Adipose tissue (tissue), 3 donors: ENCODE results near the gene RHCE. TPM values are rescaled to one million over a fixed set of nuclear protein-coding genes. Genes with fewer than 3 reads are reported as not detected.
A peak's percentile ranks its signal among the peaks of the same experiment; 100 is the strongest.
"Not testable (repeated sequence)": the region's sequence is repeated elsewhere in the genome, so short reads cannot be mapped to it uniquely, and the experiment has no call there.

Source experiments
- H3K27ac ChIP-seq: one replicate; pipeline ENCODE4 v1.5.1; 2013; ENCODE audit warnings: low read depth, low read length
- WGBS, 3 donors: extraction: QIAGEN DNeasy Blood & Tissue Kit; methylation state at CpG; one replicate each; pipeline ENCODE4 v1.1.7; 2013; 5-methylcytosine and 5-hydroxymethylcytosine counted together
- polyA plus RNA-seq, 3 donors: library from polyadenylated mRNA; stranded (reverse); fragments of 200-250 nt; gene quantifications; one replicate each; pipeline ENCODE4 v1.2.3, GENCODE V29; 2013
- donor health status: healthy with polysubstance abuse.
- donor health status: Bipolar disorder and iron deficiency.
- donor health status: healthy.

The RHCE gene
- polyA plus RNA-seq, 3 donors: 0.10 to 0.30 TPM; not detected in 1

GRCh38 chr1:25435397-25436108 lies 14.9 kb upstream of the RHCE start:
- no peak overlapping the region for H3K27ac ChIP-seq
- WGBS, 3 donors: 15 to 19% (median 17%) methylated on average over 4 of the region's 4 CpGs

DNA sequence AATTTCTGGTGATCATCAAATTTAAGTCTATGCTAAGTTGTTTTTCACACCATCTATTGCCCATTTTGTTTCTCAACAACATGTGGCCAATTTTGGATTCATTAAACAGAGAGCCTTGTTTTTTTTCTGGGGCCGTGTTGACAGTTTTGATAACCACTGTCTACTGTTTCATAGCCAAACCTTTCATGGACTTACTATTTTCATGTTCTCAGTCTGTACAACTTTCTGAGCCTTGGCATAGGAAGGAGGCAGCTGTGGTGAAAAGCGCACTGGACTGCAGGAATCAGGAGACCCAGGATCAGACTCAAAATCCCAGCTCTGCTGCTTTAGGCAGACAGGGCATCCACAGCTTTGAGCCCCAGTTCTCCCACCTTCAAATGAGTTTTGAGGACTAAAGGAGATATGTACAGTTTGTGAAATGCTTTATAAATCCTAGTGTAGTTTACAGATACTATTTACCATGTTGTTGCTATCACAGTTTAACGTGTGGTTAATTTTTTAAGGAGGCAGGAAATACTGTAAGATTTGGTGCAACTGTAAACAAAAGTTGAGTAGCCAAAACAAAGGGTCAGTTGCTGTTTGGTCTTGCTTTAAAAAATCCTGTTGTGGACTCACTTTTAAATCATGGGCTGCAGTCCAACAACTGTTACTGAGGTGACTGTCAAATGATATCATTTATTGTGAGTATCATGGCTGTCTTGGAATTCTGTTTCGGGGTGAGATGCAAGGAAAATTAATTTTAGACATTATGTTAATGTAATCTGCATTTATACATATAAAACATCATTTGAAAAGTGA lies 13.0 kb upstream of the RHCE start:
- WGBS, 3 donors: 20 to 52% (median 47%) methylated on average over 4 of the region's 4 CpGs
- H3K27ac ChIP-seq: no peak overlapping the region

GRCh38 chr1:25432749-25433388 lies 12.2 kb upstream of the RHCE start:
- no peak overlapping the region for H3K27ac ChIP-seq
- 55 to 84% (median 83%) methylated on average over 6 of the region's 6 CpGs for WGBS, 3 donors

GRCh38 chr1:25431955-25432719 lies 11.5 kb upstream of the RHCE start:
- WGBS, 3 donors: 8 to 22% (median 18%) methylated on average over 6 of the region's 6 CpGs
- no peak overlapping the region for H3K27ac ChIP-seq

DNA sequence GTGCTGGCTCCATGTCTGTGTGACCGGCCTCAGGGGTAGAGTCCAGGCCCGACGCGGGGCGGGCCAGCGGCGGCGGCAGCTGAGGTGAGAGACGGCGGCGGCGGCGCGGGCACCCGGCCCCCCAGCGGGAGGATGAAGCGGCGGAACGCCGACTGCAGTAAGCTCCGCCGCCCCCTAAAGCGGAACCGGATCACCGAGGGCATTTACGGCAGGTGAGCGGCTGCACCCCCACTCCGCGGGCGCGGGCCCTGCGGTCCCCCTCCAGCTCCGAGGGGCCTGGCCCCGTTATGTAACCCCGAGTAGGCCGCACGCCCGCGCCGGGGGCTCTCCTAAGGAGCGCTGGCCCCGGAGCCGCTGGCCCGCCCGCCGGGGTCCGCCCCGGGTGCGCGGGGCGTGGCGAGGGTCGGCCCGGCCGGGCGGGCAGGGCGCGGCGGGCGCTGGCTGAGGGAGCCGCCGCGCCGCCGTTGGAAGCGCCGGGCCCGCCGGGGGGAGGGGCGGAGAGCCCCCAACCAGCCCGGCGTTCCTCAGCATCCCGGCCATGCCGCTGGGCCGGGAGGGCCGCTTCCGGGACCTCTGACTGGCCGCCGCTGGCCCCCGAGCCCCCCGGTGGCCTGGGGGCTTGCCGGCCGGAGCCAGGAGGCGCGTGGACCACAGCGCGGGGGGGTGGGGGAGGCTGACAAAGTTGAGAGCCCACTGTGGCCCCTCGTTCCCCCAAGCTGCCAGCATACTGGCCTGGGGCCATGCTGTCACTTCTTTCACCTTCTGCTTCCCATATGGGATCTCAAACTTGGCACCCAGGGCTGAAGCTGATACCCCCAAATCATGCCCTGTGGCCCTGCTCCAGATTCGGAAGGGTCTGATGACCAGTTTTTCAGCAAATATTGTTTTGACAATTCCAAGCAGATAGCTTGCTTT lies 10.6 kb upstream of the RHCE start:
- WGBS, 3 donors: 1% methylated on average over 22 to 89 of the region's 89 CpGs
- no peak overlapping the region for H3K27ac ChIP-seq

- H3K27ac ChIP-seq: peak within 1 kb of the TSS; percentile 2
- WGBS, 3 donors: 0 to 1% (median 0%) methylated on average over 67 to 87 of the region's 87 CpGs
These were observed 9.7 kb upstream of the RHCE start, which contains the start of gene MACO1 for GRCh38 chr1:25430073-25430966. Gene MACO1, plus strand, starts transcription at chr1:25430897. Its CDS starts 202 bp downstream, at chr1:25431099.

- WGBS, 3 donors: 86 to 95% (median 94%) methylated on average over 7 of the region's 7 CpGs
- H3K27ac ChIP-seq: no peak overlapping the region
These were observed 8.0 kb upstream of the RHCE start for GRCh38 chr1:25428475-25429166.

DNA sequence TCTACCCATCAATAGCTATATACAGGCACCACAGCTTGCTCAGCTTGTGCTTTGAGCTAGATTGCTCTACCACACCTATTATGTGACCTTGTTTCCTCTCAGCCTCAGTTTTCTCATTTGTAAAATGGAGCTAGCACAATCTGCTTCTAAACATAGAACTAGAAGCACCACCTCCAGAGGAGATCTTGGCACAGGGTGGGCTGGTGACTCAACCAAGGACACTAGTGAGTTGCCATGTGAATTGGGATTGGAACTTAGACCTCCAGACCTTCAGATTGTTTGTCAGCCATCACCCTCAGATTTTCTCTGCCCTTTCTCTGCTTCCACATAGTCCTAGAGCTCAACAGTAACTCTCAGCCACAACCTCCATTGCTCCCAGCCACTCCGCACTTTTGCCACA lies 7.1 kb upstream of the RHCE start:
- no peak overlapping the region for H3K27ac ChIP-seq
- 98 to 100% (median 100%) methylated on average over 1 of the region's 1 CpG for WGBS, 3 donors

DNA sequence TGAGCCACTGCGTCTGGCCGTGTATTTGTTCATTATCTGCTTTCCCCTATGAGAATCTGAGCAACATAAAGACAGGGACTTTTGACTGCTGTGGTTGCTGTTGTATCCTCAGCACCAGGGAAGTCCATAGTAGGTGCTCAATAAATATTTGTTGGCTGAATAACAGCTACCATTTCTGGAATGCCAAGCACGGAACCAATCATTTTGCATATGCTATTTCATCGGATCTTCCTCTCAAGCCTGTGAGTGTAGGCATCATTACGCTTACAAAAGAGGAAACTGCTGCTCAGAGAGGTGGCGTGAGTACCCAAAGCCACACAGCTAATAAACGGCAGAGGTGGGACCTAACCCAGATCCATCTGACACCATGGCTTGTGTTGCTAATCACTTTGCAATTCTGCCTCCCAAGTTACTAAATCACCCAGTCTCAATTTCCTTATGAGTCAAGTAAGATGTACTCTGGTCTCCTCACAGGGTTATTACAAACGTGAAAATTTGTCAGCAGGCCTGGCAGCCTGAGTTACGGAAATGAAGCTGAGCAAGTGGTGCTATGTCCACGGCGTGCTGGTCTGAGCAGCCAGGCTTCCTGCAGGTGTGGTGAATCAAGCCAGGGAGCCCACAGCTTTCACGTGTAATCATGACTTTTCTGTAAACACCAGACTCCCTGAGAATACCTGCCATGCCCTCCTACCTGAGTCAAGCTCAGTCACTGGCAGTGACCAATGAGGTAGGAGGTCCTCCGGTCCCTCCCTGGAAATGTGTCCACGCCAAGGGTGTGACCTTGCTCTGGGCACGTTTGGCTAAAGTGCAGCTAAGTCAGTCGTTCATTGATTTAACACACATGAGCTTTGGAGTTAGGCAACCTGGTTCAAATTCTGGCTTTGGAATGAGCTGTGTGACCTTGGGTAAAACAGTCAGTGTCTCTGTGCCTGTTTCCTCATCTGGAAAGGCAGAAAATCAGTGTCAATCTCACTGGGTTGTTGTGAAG lies 4.8 kb upstream of the RHCE start:
- no peak overlapping the region for H3K27ac ChIP-seq
- 48 to 82% (median 82%) methylated on average over 16 of the region's 16 CpGs for WGBS, 3 donors

DNA sequence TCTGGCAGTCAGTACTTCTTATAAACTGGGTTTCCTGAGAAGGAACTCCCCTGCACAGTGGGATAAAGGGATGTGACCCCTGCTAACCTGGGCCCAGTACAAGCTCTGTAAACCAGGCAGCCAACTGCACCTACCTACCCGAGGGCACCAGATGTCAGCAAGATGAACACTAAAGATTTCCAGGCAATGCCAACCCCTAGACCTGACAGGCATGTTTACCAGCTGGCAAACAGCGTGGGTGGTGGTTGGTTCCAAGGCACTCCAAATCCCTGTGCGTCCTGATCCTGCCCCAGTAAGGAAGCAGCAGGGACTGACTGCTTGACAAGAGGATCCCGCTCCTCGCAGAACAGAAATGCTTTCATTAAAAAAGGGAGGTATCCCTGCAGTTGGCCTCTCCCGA lies 2.6 kb upstream of the RHCE start:
- H3K27ac ChIP-seq: not testable (repeated sequence)
- 35 to 85% (median 76%) methylated on average over 4 to 6 of the region's 6 CpGs for WGBS, 3 donors

DNA sequence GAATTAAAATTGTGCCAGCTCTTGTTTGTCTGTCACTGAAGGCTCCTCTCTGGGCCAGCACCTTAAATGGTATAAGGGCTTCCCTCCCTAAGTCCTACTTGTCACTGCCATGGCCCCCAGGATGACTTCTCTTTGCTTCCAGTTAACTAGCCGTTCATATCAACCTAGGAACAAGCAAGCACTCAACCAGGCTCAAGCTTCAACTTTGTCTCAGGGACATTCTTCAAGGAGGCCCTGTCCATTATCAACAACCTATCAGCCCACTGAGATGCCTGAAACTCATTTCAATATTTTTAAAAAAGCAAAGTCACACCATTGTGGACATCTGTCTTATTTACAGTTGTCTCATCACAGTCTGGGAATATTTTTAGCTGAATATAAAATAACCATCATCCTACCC lies 1.3 kb downstream of the RHCE start:
- H3K27ac ChIP-seq: not testable (repeated sequence)
- 85 to 100% (median 91%) methylated on average over 1 of the region's 1 CpG for WGBS, 3 donors

DNA sequence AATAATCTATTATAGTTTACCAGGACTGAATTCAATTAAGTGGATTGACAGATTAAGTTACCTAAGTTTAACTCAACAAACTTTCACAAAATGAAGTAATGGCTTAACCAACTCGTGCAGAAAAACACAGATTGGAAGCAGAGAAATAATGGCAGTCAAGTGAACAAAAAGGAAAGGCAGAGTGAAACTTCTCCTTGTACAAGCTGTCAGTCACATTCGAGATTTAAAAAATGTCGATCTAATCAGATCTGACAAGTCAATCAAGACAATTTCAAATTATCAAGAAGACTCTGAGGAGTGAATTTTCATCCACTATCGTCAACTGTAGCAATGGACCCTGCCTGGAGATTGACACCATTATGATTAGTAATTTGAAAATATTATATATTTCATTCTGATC lies 3.3 kb downstream of the RHCE start:
- WGBS, 3 donors: 73 to 85% (median 84%) methylated on average over 3 to 4 of the region's 4 CpGs

DNA sequence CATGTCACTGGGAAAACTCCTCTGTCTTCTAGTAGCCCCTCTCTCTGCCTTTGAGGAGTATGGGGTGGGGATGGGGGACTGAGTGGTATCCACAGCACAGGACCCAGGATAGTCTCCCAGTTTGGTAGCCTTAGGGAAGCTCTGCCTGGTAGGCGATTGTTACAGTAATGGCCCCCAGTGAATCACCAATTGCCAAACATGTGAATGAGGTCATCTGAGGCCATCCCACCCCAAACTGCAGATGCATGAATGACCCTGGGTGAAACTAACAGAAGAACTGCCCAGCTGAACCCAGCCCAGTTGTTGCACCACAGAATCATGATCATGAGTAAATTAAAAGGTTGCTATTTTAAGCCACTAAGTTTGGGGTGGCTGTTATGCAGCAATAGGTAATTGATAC lies 6.0 kb downstream of the RHCE start:
- H3K27ac ChIP-seq: not testable (repeated sequence)
- 86 to 93% (median 89%) methylated on average over 1 of the region's 1 CpG for WGBS, 3 donors

More for the DNA sequence above, 3.3 kb downstream of the RHCE start:
- H3K27ac ChIP-seq: not testable (repeated sequence)

- H3K27ac ChIP-seq: not testable (repeated sequence)
- 50 to 88% (median 85%) methylated on average over 1 to 3 of the region's 6 CpGs for WGBS, 3 donors
These were observed 6.5 kb downstream of the RHCE start for GRCh38 chr1:25414157-25414556.
